Hippocampal formation (tissue), 2 donors: ENCODE data around the gene KATNB1.
"Not testable (repeated sequence)": the region's sequence is repeated elsewhere in the genome, so short reads cannot be mapped to it uniquely, and the experiment has no call there.

Source experiments
- DNase-seq, 2 donors: peaks; one replicate each; lab custom pipeline; 2025; lab: John Stamatoyannopoulos, UW

KATNB1 gene

DNA sequence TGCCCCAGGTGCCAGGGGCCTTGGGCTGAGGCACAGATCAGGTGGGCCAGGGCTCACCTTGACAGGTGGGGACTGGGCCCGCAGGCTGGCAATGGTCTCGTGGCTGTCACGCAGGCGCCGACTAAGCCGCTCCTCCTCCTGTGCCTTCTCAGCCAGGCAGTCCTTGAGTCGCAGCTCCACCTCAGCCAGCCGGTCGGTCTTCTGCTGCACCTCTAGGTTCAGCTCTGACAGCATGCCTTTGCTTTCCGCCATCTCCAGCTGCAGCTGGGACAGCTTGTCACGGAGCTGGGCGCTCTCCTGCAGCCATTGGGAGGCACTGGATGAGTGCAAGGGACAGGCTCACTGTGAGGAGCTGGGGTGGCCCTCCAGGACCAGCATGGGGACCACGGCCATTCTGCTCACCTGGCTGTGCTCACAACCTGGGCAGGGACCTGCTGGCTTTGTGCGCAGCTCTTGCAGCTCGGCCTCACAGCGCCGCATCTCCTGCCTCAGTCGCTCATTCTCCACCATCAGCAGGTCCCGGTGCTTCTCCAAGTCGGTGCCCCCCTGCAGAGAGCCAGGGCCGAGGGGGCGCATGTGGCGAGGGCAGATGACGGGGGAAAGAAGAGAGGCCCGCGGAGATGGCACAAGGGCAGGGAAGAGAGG is 35.7 kb downstream of the KATNB1 start:
- DNase-seq, result no peak

DNA sequence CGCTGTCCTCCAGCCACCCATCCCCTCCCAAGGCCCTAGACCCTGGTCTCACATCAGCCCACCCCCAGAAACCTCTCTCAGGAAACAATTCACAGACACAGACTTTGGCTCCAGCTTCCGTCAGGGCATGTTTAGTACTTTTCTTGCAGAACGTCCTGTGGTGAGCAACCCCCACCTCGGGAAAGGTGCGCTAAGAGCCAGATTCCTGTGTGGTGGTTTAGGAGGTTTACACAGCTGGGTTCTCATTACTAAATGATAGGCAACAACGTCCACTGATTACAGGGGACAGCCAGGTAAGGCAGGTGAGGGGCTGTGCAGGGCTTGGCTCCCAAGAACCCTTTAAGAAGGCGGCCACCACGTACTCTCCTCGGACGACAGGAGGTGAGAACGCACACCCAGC is 37.4 kb downstream of the KATNB1 start:
- no peak for DNase-seq

DNA sequence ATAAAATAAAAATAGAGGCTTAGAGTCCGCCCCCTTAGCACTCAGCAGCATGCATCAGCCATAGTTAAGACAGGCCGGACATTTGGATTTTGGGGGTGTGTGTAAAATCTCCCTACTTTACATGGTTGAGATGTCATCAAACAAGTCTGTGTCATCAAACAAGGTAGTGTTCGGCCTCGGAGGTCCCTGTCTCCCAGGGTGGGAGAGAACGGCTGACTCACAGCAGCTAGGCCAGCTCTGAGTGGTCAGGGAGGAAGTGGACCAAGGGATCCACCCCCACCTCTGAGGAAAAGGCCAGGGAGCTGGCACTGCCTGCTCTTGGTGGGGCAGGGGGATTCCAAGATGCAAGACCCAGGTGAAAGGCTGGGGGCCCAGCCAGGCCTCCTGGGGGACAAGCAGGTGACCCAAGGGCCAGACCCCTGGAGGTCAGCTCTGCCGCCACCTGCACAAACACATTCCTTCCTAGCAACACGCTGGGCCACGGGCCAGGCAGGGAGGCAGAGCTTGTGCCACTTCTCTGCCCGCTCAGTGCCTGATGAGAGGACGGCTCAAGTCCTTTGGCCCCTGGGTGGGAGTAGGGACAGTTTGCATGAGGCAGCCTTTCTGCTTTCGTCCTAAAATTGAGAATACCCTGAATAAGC is 38.2 kb downstream of the KATNB1 start:
- DNase-seq, result no peak

DNA sequence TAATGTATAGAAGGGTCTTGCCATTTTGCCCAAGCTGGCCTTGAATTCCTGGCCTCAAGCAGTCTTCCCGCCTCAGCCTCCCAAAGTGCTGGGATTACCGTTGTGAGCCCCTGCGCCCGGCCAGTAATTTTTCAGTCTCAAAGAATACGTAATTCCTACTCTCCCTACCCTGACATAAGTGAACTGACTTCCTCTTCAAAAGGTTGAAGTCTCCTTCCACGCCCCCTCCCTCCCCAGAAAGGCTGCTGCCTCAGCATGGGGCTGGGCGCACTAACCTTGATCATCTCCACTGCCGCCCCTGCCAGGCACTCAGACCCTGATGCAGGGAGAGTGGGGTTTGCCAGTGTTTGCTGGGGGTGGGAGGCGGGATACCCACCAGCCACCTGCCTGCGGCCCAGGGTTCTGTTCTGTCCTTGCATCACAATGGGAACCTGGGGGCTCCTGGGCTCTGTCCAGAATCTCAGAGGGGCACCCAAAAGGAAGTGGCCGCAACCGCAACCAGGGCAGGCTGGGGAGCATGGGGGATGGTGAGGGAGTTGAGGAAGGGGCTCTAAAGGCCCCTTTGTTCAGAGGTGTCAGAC is 39.2 kb downstream of the KATNB1 start:
- DNase-seq, result no peak

DNA sequence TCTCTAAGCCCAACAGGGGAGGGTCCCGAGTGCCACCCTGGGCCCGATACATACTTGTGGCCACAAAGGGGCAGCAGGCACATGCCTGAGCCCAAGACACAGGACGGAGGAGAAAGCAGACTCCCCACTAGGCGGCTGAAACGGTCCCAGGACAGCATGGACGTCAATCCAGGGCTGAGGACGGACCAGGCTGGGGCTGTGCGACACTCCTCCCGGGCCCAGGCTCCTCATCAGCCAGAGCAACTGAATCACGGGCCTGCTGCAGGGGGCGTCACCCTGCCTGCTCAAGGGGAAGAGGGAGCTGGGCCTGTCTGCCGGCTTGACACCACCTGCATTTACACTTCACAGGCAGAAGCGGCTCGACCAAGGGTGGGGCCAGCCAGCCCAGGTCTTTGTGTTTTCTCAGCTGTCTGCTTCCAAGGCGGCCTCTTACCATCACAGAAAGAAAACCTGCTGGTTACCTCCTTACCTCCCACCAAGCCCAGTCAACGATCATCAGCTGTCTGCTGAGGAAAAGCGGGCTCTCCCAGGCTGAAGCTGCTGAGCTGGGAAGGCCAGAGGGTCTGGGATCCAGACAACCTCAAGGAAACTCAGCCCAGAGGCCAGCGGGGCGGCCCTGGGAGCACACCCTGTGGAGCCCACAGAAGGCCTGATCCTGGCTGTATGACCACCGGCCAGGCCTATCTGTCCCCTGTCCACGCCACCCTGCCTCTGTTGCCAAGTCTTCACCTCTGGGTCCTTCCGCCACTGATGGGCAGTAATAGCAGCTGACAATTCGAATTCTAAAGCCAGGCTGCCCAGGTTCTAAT is 40.3 kb downstream of the KATNB1 start:
- peak in 1 of 2 donors; percentile 32 for DNase-seq

DNA sequence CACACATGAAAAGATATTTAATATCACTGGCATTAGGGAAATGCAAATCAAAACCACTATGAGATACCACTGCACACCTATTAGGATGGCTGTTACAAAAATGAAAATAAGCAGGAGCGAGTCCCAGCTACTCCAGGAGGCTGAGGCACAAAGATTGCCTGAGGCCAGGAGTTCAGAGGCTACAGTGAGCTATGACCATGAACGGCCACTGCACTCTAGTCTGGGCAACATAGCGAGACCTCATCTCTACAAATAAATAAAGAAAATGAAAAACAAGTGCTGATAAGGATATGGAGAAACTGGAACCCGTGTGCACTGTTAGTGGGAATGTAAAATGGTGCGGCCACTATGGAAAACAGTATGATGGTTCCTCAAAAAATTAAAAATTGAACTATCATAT is 43.1 kb downstream of the KATNB1 start:
- no peak for DNase-seq

DNA sequence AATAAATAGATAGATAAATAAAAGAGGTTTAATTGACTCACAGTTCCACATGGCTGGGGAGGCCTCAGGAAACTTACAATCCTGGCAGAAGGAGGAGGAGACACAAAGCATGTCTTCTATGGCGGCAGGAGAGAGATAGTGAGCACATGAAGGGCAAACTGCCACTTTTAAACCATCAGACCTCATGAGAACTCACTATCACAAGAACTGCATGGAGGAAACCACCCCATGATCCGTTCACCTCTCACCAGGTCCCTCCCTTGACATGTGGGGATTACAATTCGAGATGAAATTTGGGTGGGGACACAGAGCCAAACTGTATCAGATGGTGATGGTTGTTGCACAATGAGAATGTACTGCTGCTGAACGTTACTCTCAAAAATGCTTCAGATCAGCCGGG is 44.3 kb downstream of the KATNB1 start:
- DNase-seq, result not testable (repeated sequence)

DNA sequence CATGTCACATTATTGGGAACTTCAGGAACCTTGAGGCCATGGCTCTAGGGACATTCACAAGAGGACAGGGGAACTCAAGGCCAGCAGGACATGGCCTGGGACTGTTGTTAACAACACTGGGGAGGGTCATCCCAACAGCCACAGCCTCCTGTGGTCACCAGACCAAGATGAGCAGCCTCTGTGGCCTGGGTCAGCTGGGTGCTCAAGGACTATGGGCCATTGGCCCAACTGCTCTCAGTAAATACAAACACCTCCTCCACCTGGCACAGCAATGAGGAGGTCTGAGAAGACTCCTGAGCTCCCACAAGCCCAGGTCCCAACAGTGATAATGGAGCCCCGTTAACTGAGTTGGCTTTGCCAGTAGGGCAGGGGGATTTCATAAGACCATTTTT is 45.8 kb downstream of the KATNB1 start:
- DNase-seq, result no peak

DNA sequence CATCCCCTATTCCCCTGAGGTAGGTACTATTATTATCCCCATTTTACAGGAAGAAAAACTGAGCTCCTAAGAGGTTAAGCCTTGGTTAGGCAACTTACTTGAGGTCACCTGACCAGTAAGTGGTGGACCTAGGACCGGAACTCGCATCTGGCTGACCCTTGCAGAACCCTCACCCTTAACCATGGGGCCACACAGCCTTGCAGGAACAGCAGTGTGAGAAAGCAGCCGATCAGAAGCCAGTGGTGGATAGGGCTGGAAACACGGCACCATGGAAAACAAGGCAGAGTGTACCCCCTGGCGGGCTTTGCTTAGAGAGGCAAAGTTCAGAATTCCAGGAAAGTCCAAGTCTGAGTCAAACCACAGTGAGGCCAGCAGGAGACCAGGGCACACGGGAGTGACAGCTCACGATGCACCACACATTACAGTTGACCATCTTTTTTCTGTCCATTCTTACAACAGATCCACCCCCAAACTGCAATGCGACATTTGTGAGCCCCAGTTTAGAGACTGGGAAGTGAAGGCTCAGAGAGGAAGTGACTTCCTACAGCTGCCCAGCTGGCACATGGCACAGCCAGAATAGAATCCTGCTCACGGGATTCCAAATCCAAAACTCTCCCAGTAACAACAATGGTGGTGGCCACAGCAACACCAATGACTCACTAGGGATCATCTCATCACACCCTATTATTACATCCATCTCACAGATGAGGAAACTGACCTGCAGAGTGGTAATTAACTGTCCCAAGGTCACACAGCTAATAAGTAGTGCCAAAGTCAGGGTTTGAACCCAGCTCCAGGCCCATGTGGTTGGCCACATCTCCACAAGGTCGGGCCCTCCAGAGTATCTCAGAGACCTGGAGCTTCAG is 46.4 kb downstream of the KATNB1 start:
- DNase-seq, result no peak

DNA sequence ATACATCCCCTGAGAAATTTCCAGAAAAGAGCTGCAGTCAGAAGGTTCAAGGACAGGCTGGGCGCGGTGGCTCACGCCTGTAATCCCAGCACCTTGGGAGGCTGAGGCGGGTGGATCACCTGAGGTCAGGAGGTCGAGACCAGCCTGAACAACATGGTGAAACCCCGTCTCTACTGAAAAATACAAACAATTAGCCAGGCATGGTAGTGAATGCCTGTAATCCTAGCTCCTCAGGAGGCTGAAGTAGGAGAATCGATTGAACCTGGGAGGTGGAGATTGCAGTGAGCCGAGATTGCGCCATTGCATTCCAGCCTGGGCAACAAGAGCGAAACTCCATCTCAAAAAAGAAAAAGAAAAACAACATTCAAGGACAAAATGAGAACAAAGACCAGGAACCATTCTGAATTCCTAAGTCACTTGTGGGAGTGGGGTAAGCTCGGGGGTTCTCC is 47.1 kb downstream of the KATNB1 start:
- DNase-seq, result not testable (repeated sequence)

DNA sequence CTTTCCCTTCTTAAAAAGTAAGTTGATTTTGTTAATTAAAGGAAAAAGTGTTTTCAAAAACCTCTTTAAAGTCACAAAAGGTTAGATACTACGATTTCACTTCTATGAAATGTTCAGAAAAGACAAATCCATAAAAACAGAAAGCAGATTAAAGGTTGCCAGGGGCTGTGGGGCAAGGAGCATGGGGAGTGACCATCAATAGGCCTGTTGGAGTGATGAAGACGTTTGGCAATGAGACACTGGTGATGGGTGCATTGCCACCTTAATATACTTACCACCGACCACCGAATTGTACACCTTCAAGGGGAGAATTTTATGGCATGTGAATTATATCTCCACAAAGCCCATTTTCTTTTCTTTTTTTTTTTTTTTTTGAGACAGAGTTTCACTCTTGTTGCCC is 47.5 kb downstream of the KATNB1 start:
- no peak for DNase-seq

DNA sequence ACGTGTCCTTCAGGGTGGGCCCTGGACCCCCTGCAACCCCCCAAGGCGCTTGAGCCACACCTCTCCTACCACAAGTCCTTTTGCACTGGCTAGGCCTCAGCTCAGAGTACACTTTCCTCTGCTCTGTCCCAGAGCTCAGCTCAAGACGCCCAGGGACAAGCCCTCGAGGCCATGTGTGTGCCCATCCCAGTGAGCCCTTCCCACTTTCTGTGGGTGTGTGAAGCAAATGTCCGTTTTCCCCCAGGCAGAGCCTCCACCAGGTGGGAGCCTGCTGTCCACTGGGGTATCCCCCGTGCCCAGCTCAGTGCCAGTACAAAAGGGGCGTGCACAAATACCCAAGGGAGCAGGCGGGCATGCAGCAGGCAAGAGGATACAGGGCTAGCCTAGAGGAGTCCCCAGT is 48.3 kb downstream of the KATNB1 start:
- DNase-seq, result no peak

DNA sequence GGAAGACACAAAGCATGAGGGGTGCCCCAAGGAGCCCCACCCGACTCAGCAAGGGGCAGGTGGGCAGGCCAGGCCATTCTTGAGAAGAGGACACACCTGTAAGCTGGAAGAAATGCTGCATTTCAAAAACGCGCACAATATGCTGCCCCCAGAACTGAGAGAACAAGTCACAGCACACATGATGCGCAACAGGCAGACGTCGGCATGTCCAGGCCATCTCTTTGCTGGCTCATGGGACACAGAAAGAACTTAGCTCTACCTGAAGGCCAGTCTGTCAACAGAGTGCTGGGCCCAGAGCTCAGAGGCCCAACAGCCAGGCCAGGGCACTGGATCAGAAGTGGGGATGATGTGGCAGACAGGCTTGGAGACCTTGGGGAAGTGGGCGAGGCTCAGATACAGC is 48.8 kb downstream of the KATNB1 start:
- no peak for DNase-seq

DNA sequence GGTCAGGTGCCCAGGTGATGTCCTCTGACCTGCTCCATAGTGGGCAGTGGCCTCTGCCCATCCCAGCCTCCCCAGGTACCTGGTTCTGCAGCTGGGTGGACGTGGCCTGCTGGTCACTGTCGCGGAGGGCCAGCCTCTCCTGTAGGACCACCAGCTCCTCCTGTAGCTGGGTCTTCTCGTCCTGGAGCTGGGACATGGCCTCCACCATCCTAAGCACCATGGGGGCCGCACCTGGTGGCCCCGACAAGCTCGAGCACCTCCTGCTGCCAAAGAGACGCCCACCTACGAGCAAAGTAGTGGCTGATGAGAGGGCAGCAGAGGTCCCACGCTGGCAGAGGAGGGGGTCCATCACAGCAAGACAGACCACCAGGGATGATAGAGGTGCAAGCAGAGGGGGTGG is 49.8 kb downstream of the KATNB1 start:
- no peak for DNase-seq

DNA sequence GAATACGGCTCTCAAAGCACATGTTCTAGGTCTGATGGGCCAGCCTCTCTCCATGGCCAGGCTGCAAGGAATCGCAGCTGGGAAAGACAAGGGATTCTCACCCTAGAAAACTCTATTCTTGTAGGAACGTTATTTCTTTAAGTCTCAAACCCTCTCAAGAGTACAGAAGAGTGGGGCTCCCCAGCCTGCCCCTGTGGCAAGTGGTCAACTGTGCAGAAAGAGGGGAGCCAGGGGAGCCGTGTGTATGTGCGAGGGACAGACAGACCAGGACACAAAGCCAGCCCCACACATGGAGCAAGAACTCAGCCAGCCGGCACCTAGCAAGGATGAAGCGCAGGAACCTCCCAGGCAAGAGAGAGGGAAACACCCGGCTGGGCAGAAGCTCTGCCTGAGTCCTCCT is 50.4 kb downstream of the KATNB1 start:
- no peak for DNase-seq

DNA sequence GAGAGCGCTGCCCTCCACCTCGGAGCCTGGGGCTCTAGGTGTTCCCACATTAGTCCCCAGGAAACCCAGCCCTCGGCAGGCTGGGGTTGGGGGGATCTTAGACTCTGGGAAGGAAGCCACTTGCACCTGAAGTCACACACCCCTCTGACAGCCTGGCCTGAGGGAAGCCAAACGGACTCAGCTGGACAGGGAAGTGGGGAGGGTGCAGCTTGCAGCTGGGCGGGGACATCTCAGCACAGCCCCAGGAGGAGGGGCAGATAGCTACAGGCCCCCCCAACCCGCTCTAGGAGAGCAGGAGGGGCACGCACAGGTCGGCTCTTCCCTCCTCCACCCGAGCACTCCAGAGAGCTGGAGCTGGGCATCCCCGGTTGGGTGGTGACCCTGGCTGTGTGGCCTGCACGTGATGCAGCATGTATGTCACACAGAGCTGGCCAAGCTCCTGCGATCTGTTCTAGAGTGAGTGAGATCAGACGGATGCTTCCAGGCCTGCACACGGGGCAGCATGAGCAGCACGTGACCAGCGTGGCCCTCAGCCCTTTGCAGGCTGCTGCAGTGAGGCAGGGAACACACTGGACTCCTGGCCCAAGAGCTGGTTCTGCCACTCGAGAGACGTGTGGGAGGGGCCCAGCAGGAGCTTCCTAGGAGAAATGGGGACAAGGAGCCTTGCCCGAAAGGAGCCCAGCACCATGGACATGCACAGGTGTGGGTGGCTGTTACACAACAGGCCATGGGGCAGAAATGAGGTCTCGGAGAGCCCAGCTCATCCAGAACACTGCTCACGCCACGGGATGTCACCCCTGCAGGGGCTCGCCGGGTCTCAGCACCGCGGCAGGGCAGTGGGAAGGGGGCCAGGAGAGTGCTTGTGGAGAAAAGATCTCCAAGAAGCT is 51.3 kb downstream of the KATNB1 start:
- peak in 1 of 2 donors; percentile 58 for DNase-seq

DNA sequence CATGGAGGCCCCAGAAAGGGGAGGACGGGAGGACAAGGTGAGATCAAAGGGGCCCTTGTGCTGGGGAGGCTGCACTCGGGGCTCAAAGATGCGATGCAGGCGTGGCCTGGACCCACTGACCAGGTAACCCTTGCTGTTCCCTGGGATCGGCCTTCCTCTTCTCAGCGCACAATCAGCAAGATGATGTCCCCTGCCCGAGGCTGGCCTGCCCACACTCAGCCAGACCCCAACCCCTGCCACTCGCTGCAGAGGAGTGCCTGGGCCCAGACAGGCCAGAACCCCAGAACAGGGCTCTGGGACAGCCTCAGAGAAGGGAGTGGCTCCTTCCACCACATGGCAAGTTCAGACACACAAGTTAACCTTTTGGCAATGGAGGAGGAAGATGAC is 51.9 kb downstream of the KATNB1 start:
- no peak for DNase-seq

DNA sequence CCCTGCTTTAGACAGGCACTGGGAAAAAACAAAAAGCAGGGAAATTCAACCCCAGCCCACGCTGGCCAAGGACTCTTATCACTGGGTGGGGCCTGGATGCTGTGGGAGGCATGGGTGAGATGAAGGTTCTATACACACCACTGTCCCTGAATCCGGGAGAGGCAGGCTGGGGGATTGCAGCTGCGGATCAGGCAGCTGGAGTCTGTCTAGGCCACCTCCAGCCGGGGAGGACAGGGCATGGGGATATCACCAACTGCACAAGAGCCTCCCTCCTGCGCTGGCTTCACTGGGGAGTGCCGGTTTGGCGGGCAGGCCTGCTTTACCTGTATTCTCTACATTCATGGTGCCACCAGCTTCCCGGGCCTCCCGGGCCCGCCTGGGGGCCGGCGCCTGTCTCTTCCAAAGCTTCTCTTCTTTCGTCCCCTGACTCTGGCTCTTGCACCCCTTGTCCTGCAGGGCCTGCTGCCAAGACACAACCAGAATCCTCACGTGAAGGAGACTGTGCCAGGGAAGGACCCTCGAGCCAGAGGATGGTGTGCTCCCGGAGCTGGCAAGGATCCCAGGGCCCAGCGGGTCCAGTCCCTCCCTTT is 52.8 kb downstream of the KATNB1 start:
- no peak for DNase-seq

DNA sequence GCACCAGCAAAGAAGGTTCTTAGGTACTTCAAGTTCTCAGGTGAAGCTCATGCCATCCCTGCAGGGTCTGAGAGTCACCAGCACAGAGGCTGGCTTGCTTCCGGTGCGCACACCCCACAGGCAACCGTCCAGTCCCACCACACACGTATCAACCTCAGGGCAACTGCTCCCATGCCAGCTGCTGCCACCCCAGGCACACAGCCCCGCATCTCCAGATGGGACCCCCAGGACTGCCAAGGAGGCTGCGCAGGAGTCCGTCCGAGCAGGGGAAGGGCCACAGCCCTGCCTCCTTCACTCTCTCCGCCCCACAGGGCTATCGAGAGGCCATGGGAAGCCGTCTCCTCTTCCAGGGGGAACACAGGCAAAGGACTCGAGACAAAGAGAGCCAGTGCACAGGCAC is 53.4 kb downstream of the KATNB1 start:
- no peak for DNase-seq

DNA sequence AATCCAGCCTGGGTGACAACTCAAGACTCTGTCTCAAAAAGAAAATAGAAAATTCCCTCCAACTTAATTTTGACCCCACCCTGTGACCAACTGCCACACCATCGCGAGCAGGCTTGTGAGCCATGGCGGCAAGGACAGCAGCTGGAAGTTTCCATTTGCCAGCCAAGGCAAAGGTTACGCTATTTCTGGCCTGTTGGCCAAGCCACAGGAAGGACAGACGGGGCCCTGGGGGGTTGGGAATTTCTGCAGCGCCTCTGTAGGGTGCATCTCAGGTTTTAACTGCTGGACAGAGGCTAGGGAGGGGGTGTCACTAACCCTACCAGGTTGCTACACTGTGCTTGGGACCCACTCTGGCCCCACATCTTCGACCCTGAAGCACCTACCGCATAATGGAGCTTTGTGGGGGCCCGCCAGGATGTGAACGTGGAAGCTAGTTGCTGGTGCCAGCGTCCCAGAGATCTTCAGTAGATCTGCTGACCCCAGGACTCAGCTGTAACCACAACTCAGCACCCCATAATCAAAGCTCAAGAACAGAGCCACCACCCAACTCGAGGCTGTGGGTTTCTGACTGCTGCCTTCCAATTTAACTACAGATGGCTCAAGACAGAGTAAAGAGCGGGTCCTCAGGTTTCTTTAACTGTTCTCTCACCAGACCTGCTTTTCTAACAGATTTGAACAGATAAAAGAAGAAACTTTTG is 55.8 kb downstream of the KATNB1 start:
- no peak for DNase-seq
